NCI-H1436 (cell line): Measurements from ENCODE around the gene KRTAP10-1.
"Not testable (repeated sequence)": the region's sequence is repeated elsewhere in the genome, so short reads cannot be mapped to it uniquely, and the experiment has no call there.

Source experiments
- DNase-seq: peaks from one replicate; lab custom pipeline; 2025; lab: John Stamatoyannopoulos, UW

The KRTAP10-1 gene

DNA sequence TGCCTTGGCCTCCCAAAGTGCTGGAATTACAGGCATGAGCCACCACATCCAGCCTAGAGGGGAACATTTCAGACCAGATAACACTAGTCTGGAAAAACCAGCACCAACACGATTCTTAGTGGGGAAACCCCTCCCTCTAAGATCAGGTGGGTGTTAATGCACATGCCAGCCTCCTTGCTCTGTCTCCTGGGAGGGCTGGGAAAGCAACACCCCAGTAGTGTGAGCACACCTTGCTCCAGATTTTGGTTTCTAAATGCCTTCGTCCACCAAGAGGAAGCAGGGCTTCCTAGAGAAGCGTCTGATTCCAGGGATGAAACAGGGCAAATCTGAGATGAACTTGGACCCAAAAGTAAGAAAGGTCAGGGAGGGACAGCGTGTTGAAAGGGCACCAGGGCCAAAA is 31.3 kb upstream of the KRTAP10-1 start:
- DNase-seq, result no peak

DNA sequence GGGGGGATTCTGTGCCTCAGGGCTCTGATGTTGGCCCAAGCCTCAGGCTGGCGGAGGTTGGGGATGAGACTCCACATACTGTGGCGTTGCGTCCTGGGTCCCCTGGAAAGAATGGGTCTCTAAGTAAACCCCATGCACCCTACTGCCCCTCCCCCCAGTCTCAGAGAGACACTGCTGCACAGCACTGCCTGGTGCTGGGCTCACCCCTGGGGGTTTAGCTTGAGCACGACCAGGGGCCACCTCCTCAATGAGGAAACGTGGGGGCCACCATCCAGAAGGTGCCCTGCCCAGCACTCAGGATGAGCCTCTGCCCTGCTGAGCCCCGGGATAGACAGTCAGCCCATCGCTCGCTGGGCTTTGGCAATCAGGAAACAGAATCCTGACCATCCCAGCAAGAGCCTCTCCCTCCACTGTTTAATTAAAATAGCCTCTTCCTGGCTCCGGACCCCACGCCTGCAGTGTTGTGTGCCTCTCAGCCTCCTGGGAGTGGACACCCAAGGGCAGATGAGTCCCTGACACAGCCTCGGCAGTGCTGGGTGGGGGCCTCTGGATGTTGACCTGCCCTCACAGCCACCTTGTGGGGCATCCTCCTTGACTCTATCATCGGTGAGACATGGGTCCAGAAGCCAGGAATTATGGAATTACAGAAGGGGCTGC is 30.0 kb upstream of the KRTAP10-1 start:
- DNase-seq, result no peak

DNA sequence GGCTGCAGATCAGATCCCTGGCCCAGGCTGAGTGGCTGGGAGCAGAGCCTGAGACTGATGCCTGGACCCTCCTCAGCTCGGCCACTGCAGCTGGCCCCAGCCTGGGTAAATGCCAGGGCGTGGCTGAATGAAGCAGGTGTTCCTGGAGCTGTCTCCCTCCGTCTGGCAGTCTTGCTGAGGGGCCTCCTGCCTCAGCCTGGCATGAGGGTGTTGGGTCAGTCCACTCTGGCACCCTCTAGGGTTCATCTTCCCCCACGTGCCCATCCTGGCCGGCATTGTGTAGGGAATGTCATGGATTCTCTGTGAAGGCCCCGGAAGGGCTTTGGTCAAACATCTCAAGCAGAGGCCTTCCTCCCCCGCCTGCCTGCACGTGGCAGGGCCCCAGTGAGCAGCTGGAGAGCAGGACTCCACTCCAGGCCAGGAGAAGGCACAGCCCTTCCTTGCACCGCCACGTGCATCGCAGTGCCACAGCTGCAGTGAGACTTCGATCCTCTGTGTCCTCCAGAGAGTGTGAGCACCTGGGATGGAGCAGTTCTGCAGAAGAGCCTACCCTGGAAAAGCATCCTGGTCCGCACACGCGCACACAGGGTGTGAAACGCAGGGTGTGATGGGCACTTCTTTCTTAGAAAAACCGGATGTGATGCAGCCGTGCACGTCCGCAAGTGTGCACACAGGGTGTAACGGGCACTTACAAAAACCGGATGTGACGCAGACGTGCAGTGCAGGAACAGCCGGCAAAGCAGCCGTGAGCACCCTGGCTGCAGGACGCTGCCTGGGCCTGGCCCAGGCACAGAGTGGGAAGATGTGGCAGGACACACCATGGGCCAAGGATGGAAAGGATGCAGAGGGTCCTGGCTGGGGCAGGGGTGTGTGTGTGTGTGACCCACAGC is 28.9 kb upstream of the KRTAP10-1 start:
- DNase-seq, result no peak

DNA sequence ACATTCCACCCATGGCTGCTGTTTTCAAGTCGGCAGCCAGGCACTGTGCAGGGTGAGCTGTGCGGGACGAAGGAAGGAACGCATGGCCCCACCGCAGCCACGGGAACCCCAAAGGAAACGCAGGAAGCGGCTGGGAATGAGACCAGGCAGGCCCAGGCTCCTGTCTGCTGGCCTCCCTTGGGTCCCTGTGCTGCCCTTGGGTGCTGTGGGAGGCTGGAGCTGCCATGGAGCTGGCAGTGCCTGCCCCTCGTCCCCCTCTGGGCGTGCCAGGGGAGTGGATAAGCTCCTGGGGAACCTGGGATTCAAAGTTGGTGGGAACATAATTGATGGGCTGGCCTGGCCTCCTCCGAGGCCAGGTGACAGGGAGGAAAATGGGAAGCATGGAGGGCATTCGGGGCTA is 28.3 kb upstream of the KRTAP10-1 start:
- no peak for DNase-seq

DNA sequence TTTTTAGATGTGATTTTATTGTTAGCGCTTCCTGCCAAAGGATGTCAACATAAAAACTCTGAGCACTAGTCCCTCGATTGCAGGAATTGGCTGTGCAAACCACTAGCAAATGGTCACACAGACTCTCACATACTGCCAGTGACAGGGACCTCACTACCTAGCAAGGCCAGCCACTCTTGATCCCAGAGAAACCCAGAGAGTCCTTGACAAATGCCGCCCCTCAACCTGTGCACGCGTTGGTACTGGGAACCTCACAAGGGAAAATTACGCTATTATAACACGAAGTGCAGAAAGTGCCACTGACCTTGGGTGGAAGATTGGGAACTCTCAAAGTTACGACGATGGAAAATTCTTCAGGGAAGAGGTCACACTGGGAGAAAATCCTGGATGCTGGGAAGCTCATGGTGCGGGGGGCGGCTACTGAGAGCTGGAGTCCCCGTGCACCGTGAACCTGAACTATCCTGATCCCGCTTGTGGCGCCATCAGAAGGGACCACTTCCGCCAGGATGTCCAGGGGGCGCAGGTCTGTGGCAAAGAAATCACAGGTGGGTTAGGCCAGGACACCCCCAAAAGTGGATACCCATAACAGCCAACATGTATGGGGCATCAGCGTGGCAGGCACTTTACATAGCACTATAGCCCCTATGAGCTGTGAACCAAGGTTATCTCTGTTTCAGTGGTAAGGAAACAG is 27.6 kb upstream of the KRTAP10-1 start:
- no peak for DNase-seq

DNA sequence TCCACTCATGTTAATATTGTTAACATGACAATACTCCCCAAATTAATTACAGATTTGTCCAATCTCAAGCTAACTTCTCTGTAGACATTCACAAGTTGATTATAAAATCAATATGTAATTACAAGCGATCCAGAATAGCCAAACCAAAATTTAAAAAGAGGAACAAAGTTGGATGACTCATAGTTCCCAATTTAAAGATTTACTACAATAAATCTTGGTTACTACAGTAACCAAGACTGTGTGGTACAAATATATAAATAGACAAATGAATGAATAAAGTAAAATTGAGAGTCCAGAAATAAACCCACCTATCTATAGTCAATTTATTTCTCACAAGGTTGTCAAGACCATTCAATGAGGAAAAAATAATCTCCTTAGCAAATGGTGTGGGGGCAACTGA is 26.4 kb upstream of the KRTAP10-1 start:
- no peak for DNase-seq

DNA sequence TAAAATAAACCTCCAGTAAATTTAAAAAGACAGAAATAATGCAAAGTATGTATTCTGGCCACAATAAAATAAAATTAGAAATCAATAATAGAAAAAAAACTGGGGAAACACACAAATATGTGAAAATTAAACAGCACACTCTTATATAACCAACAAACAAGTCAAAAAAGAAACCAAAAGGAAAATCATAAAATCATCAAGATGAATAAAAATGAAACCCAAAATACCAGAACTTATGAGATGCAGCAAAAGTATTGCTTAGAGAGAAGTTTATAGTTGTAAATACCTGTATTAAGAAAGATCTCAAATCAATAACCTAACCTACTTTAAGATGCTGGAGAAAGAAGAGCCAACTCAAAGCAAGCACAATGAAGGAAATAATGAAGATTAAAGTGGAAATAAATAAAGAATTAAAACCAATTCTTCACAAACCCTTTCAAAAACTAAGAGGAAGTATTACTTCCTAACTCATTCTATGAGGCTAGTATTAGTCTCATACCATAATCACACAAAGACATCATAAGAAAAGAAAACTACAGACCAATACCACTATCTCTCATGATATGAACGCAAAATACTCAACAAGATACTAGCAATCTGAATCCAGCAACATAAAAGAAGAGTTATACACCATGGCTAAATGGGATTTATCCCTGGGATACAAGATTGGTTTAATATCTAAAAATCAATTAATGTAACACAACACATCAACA is 25.0 kb upstream of the KRTAP10-1 start:
- DNase-seq, result no peak

DNA sequence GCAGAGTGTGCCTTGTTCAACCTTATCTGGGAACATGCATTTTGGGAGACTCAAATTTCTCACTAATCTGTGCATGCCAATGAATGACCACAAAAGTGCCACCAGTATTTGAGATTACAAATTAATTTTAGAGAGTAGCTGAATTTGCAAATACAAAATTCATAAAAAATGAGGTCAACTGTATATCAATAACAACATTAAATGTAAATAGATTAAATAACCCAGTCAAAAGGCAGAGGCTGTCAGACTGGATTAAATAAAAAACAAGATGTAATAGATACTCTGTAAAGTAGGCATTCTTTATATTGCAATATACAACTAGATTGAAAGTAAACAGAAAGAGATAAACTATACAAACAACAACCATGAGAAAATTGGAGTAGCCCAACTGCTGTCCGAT is 24.1 kb upstream of the KRTAP10-1 start:
- no peak for DNase-seq

DNA sequence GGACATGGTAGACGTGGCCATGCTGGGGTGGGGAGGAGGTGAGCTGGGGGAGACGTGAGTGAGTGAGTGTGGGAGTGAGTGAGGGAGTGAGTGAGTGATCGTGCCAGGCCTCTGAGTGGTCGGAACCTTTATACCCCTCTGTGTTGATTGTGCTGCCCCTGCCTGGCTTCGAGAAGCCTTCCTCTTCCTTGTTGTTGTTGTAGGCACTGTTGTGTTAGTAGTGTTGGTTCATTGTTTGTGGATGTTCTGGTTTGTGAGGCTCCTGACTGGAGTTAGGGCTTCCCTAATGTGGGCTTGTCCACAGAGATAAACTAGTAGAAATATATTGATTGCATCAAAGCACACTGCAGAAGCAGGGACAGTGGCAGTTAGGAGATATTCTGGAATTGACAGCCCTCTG is 18.7 kb upstream of the KRTAP10-1 start, which contains the start of gene KRTAP10-3:
Gene KRTAP10-3 (minus strand): TSS at position 101 of the 400 bp plus-strand sequence. CDS start 80 bp downstream, at position 21.
- no peak for DNase-seq

DNA sequence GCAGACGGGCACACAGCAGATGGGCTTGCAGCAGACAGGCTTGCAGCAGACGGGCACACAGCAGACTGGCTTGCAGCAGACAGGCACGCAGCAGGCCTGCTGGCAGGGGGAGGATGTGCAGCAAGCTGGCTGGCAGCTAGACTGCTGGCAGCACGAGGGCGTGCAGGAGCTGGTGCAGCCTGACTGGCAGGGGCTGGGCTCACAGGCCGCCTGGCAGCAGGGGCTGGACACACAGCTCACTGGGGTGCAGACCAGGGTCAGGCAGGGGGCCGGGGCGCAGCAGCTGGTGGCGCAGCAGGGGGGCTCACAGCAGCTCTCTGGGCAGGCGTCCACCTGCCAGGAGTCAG is 18.3 kb upstream of the KRTAP10-1 start:
- DNase-seq, result not testable (repeated sequence)

DNA sequence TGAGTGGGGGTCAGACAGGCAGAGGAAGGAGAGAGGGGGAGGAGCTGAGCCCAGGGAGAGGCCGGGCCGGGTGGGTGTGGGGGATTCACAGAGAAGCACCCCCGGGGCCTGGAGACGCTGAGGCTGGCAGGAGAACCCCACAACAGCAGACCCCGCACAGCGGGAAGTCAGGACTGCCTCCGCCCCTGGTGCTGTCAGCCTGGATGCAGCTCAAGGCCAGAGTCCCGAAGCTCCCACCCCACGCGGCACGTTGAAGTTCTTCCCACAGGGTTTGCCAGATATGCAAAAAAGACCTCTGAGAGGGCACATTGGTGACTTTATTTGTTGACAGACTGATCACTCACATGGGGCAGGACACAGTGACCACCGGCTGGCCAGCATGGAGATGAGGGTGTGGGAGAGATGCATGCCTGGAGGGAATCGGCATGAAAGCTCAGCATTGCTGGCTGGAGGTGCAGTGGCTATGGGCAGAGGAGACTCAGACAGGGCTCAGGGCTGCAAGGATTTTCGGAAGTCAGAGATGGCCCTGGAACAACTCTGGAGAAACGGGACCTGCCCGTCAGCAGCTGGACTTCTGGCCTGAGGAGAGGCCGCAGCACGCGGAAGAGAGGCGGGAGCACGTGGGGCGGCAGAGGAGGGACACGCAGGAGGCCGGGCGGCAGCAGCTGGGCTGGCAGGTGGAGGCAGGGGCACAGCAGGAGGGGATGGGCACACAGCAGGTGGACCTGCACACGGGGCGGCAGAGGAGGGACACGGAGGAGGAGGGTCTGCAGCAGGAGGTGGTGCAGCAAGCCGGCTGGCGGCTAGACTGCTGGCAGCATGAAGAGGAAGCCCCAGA is 17.7 kb upstream of the KRTAP10-1 start:
- no peak for DNase-seq

DNA sequence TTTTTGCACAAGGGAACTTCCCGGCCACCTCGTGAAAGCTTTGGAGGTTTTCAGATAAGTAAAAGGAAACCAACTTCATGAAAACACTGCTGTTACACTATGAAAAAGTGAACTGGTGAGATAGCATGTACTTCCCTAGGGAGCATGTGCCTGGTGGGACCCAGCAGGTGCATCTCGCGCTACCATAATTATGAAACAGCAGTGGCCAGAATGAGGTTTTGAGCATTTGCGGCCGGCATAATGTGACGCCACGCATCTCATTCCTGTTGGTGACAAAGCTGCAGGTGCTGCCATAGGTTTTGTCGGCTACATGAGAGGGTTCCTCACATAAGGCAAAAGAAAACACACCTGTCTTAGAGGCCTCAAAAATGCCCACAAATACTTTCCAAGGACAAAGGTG is 16.9 kb upstream of the KRTAP10-1 start:
- DNase-seq, result peak; percentile 33

DNA sequence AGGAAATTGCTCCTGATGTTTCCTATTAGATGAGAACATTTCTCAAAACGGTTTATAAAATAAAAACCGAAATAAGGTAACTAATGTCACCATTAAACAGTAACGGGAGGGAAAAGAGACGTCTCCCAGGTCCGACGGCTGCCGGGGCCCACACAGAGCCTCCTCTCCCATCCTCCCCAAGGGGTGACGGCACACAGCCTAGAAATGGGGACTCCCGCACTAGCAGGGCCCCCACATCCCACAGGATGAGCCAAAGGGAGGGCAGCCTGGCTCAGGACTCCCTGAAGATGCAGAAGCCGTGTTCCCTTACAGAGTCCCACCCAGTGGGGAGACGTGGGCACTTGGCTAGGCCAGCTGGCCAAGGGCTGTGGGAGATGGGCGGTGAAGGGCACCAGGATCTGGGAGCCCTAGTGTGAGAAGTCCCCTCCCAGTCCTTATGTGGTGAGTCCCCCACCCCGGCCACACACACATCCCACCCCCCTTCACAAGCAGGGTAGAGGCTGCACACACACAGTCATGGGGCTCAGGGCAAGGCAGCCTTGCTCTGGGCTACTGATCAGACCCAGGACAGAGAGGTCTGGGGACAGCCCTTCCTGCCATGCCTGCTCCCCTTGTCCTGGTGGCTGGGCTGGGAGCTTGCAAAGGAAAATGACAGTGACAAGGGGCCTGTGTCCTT is 15.3 kb upstream of the KRTAP10-1 start:
- DNase-seq, result no peak

DNA sequence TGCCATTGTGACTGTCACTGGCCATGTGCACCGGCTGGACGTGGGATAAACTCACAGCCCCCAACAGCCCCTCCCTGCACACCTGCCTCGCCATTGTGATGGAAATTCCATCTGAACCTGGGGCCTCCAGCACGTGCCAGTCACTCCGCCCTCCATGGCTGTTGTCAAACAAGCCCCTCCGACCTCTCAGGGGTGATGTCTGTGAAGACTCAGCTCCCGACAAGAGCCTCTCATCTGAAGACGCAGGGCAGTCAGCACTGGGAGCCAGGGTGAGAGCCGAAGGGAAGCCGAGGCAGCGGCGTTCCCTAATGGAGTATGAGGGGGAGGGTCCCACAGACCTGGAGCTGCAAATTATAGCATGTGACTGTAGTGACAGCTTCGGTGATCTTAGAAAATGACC is 12.7 kb upstream of the KRTAP10-1 start:
- no peak for DNase-seq

DNA sequence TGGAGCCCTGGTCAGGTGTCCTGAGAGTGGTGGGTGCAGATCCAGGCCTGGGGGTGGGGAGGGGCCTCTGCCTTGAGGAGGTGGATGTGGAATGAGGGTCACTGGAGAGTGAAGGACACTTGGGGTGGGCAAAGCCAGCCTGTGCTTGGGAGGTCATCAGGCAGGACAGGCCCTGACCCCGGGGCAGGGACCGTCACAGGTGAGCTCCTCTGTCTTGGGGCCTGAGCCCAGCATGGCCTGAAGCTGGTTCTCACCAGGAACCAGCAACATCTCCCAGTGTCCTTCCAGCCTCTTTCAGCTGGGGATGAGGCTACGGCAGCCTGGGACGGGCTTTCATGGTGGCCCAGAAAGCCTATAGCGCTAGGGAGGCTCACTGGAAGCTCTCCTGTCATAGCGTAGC is 12.1 kb upstream of the KRTAP10-1 start:
- DNase-seq, result no peak

DNA sequence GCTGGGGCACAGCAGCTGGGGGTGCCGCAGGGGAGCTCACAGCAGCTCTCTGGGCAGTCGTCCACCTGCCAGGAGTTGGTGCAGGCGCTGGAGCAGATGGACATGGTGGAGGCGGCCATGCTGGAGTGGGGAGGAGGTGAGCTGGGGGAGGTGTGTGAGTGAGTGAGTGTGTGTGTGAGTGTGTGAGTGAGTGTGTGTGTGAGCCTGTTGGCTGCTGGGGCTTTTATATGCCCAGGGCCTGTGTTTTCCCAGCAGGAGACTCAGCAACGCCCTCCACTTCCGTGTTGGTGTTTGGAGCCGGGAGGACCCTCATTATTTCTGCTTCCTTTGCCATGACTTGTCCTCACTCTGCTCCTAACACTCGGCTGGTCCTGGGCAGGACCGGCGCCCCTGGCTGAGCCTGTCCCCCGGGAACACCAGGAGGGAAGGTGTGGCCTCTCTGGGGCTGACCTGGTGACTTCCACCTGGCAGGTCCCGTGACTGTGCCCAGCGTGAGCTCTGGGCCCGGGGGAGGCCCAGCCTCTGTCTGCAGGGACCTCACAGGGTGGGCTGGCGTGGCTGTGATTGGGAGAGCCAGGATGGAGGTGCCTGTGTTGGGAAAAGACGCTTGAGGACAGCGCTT is 11.5 kb upstream of the KRTAP10-1 start, which contains the start of gene KRTAP10-2:
Gene KRTAP10-2 (minus strand): TSS at position 166 of the 622 bp plus-strand sequence. CDS start 47 bp downstream, at position 119.
- no peak for DNase-seq

DNA sequence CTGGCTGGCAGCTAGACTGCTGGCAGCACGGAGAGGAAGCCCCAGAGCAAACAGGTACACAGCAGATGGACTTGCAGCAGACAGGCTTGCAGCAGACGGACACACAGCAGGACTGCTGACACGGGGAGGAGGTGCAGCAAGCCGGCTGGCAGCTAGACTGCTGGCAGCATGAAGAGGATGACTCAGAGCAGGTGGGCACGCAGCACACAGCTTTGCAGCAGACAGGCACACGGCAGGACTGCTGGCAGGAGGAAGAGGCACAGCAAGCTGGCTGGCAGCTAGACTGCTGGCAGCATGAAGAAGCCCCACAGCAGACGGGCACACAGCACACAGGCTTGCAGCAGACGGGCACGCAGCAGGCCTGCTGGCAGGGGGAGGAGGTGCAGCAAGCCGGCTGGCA is 10.8 kb upstream of the KRTAP10-1 start:
- DNase-seq, result no peak

DNA sequence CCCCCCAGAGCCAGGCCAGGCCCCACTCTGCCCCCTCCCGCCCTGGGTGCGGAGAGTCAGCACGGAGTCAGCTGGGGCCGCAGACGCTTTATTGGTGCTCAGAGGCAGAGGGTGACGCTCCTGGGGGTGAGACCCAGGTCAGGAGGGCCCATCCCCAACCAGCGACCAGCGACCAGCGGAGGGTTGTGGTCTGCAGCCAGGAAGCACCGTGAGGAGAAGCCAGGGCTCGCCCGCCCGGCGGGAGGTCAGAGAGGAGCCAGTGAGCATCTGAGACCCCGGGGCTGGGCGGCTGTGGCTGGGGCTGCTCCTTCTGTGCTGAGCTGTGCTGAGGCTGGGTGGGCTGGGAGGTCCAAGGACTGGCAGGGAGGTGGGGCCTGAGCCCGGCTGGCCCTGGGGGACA is 10.3 kb upstream of the KRTAP10-1 start:
- not testable (repeated sequence) for DNase-seq

DNA sequence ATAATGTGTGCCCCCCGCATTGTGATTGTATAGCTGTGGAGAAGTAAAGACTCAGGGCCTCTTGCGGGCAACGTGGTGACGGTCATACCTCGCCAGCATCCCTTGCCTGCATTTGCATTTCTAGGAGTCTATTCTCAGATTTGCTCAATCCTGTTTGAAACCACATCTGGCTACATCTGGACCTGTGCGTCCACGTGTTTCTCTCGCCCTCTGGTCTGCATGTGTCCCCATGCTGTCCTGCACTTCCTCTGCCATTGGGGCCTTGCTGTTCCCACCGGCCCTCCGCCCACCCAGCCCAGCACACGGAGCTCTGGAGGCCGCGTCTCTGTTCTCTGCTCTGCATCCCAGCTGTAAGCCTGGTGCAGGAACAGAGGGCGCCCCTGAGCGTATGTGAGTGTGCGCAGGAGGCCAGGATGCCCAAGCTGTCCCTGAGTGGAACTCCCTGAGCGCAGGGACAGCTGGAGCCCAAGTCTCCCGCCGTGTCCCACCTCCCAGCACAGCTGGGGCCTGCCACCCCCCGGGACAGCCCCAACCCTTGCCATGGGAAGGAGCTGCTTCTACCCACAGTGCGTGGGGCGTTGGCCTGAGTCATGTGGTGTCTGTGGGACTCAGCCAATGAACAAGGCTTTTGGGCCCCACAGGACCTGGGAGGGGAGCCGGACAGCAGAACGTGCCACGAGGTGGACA is 9.7 kb upstream of the KRTAP10-1 start:
- DNase-seq, result no peak

DNA sequence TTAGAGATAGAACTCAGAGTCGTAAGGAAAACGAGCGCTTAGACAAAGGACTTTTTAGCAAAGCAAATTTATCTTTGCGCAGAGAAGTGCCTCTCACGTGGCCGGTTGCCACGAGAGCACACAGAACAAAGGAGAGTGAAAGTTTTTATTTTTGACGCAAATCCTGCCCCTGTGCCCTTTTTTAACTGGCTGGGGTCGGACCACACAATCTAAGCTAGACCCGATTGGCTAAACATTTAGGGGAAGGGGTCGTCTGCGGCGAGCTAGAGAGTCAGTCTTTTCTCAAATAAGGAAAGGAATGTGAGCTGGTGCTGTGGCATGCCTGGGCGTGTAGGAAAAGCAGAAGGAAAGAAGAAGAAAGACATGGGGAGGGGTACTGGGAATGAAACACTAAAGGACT is 8.9 kb upstream of the KRTAP10-1 start:
- DNase-seq, result no peak
